HG03175 (cell line): ENCODE results near the gene TKT.

Experiments used
- ATAC-seq: cut with Tn5 transposase; IDR thresholded peaks from one replicate; pipeline ENCODE4 v1.9.1; 2021; ENCODE audit warnings: mild to moderate bottlenecking, moderate library complexity; ENCODE audit not compliant: unreplicated experiment

TKT gene

DNA sequence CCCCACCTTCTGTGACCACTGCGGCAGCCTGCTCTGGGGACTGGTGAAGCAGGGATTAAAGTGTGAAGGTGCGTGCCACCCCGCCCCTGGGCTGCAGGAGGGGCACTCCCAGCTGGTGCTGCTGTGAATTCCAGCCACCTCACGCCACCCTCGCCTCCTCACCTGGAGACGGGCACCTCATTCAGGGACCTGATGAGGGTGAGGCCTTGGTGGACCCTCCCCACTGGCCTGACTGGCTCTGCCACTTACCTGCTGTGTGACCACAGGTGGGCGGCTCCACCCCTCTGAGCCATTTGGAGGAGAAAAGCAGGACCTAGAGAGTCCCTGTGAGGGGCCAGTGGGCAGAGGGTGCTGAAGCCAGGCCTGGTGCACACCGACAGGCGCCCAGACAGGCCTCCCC lies 72.3 kb downstream of the TKT start:
- ATAC-seq: no peak

DNA sequence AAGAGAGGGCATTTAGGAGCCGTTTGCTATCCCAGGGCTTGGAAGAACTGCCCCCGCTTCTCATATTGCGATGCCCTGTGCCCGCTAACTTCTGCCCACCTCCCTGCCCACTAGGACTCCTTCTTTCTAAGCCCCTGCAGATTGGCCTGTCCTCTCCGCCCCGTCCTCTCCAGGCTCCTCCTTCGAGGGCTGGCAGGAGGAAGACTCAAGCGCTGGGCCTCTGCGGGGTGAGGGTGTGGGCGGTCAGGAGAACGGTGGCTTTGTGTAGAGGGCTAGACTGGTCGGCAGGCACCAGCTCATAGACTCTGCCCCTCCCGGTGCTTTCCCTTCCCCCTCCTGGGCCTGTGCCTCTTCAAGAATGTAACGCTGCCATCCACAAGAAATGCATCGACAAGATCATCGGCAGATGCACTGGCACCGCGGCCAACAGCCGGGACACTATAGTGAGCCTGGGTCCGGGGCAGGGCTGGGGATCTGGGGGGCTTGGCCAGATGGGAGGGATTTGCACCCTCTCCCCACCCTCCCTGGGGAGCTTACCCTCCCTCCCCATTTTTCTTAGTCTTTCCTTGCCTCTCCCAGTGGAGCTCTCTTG lies 73.0 kb downstream of the TKT start:
- no peak for ATAC-seq

DNA sequence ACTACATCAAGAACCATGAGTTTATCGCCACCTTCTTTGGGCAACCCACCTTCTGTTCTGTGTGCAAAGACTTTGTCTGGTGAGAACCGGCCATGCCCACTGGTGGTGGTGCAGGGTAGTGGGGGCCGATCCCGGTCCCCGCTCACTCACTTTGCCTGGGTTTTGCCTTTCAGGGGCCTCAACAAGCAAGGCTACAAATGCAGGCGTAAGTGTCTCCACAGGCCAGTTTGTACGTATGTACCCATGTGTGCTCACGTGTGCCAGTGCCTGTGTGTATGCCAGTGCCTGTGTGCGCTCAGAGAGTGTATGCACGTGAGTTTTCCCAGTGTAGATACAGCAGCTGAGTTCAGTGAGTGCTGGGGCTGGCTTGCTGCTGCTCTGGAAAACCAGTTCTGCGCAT lies 74.3 kb downstream of the TKT start:
- no peak for ATAC-seq

DNA sequence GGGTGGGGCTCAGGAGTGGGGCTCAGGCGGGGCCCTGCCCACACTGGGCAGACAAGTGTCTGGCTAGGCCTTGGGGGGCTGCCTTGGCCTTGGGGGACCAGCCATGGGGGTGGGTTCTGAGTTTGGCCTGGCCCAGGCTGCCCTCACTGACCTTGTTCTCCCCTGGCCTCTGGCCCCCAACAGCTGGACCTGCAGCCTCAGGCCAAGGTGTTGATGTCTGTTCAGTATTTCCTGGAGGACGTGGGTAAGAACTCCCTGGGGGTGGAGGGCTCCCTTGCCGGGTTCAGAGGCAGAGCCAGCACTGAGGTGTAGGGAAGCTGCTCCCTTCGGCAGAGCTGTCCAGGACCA lies 74.8 kb downstream of the TKT start:
- peak; percentile 14 for ATAC-seq

DNA sequence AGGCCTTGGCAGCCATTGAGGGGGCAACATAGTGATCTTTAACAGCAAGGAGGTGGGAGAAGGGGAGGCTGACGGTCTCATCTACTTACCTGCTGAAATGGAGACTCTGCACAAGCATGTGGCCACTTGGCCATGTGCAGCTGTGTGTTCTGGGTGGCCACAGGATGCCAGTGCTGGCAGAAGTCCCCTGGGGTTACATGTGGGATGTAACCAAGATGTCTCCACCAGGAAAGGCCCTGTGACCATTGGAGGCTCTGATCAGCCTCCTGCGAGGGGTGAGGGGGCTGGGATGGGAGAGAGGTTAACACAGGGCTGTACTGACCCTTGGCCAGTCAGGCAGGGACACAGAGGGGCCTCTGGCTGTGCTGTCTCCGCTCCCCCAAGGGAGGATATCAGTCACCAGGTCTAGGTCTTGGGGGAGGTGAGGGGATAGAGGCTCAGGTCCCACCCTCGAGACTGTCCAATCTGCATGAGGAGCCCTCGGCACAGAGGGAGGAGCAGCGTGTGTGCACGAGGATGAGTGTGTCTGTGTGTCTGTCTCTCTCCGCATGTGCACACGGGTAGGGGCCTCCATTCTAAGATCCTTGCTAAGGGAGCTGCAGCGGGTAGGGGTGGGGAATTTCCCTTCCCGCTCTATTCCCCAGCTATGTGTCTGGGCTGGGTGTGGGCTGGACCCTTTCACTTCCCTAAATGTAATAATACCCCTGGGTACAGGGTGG lies 75.4 kb downstream of the TKT start:
- peak; percentile 90 for ATAC-seq

DNA sequence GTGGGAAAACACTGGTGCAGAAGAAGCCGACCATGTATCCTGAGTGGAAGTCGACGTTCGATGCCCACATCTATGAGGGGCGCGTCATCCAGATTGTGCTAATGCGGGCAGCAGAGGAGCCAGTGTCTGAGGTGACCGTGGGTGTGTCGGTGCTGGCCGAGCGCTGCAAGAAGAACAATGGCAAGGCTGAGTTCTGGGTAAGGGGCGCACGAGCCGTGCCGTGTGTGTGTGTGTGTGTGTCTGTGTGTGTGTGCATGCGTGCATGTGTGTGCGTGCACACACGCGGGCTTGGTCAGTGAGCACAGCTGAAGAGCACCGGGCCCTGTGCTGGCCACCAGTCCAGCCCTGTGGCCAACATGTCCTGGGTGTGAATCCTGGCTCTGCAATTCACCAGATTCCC lies 76.2 kb downstream of the TKT start:
- ATAC-seq: no peak

DNA sequence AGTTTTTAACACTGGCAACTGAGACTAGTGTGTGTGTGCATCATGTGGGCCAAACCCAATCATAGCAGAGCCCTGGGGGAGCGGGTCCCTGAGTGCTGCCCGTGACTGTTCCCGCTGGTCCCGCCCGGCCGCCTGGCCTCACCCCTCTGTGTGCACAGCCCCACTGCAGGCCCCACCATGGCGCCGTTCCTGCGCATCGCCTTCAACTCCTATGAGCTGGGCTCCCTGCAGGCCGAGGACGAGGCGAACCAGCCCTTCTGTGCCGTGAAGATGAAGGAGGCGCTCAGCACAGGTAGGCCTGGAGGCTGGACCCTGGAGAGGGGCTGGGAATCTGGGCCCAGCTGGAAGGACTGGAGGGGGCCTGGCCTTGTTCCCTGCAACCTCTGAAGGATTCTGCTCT lies 77.6 kb downstream of the TKT start:
- ATAC-seq: no peak

DNA sequence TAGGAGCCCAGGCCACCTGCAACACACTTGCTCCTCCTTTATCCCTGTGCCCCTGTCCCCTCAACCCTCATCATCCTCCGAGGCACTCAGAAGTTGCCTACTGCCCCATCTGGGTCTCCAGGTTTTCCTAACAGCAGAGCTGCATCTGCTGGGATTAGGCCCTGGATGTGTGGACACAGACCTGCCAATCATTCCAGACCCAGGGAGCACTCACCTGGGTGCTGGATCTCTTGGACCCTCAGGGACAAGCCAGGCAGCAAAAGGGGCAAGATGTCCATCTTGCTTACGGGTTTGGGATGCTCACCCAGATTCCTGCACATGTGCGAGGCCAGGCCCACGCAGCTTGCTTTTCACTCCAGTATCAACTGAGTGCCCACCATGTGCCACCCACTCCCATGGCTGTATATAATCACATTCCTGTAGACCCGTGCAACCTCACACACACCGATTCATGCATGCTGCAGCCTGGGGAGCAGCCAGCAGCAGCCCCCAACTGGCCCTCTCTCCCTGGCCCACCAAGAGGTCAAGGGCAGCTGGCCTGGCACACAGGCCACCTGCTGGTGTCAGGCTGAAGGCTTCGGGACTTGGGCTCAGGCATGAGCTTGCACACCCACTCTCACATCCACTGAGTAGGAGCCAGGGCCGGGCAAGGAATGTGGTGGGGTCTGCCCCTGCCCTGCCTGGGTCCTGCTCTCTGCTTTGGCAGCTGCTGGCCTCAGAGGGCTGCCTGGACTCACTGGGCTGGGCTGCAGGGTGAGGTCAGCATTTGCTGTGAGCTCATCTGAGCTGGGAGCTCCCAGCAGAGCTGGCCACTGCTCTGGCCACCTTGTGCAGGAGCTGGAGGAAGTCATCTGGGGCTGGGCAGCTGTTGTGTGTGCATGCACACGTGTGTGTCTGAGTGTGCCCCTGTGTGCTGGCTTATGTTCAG lies 79.9 kb downstream of the TKT start:
- ATAC-seq: no peak
